Activated CD4-positive, alpha-beta T cell treated with anti-CD3 and anti-CD28 coated beads for 36 hours (primary cell): ENCODE measurements around the gene TMC2. TPM values are rescaled to one million over a fixed set of nuclear protein-coding genes. Genes with fewer than 3 reads are reported as not detected.

Source experiments
- ATAC-seq: fragments of 200-7000 bp; cut with Tn5 transposase; one replicate; pipeline ENCODE4 v1.10.0; 2021; ENCODE audit warnings: mild to moderate bottlenecking, moderate library complexity
- CTCF ChIA-PET: fragments of 350-600 bp; sonication (Branson Sonifier 250); formaldehyde crosslinking; loops from one replicate; lab custom pipeline; 2021; ENCODE audit warnings: antibody characterized with exemption; lab: Charles Lee
- POLR2A ChIA-PET: fragments of 350-600 bp; sonication (Branson Sonifier 250); formaldehyde crosslinking; loops from one replicate; lab custom pipeline; 2021; ENCODE audit warnings: antibody characterized with exemption, inconsistent platforms; lab: Charles Lee
- DNase-seq: peaks from one replicate; pipeline ENCODE4 v3.0.0-alpha.2; 2020
- H3K27ac Mint-ChIP-seq: one replicate; pipeline ENCODE4 v1.8.0; 2021; ENCODE audit warnings: mixed read lengths
- H3K27me3 Mint-ChIP-seq: one replicate; pipeline ENCODE4 v1.8.0; 2021; ENCODE audit warnings: mixed read lengths
- H3K36me3 Mint-ChIP-seq: one replicate; pipeline ENCODE4 v1.8.0; 2021; ENCODE audit warnings: low read depth, mixed read lengths
- H3K4me1 Mint-ChIP-seq: one replicate; pipeline ENCODE4 v1.8.0; 2021; ENCODE audit warnings: mixed read lengths
- H3K4me3 Mint-ChIP-seq: one replicate; pipeline ENCODE4 v1.8.0; 2021; ENCODE audit warnings: mild to moderate bottlenecking, moderate library complexity, mixed read lengths
- H3K9me3 Mint-ChIP-seq: one replicate; pipeline ENCODE4 v1.8.0; 2021; ENCODE audit warnings: low read depth, mixed read lengths
- intact Hi-C, 2 experiments: fragments of 100-400 bp; cut with DNase I in 1 of 2; cut with micrococcal nuclease in 1 of 2; formaldehyde crosslinking; loops; one replicate each; pipeline versions ENCODE4 v1.14.2 to v1.15.1; 2022 to 2024; cut with DNase I, micrococcal nuclease
- total RNA-seq, 2 experiments: library from RNA; stranded (reverse); gene quantifications; one replicate each; pipeline ENCODE4 v1.2.3, GENCODE V29; 2021

TMC2 gene
- total RNA-seq, 2 experiments from 2014 or later: not detected

DNA sequence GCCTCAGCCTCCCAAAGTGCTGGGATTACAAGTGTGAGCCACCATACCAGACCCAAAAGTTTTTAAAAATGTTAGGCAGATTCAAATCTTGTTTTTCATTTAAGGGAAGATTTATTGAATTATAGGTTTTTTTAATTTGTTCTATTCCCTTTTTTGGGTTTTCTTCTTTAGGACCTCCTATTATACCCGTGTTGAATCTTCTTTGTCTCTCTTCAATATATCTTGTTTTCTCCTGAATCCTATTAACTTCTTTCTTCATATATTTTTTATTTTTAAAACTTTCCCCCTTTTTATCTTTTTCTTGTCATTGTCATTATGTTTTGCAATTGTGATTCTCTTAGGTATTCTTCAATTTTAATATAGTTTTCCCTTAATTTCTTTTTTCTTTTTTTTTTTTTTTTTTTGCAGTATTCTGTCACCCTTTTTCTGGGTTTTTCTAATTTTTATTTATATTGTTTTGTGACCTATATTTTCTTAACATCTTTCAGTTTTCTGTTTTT, 70.2 kb downstream of the TMC2 start:
- Mint-ChIP-seq H3K4me1 (no peaks in the 10 kb centered on the region), H3K27ac (no peak overlapping the region), H3K9me3 (peaks cover 7% of the 10 kb centered on the region), H3K27me3 (peaks cover 18% of the 10 kb centered on the region), H3K4me3 (no peak overlapping the region), H3K36me3 (peaks cover 2% of the 10 kb centered on the region)
- intact Hi-C loops: no loop called here
- ChIA-PET POLR2A (no interaction called here), CTCF (interaction anchor here (0.6 to 0.9 kb wide), 2 partner anchors 9 to 85 kb away, joined by 3 to 5 read pairs; no protein-coding TSS in a partner anchor)
- DNase-seq (no peak), ATAC-seq (no peak)

DNA sequence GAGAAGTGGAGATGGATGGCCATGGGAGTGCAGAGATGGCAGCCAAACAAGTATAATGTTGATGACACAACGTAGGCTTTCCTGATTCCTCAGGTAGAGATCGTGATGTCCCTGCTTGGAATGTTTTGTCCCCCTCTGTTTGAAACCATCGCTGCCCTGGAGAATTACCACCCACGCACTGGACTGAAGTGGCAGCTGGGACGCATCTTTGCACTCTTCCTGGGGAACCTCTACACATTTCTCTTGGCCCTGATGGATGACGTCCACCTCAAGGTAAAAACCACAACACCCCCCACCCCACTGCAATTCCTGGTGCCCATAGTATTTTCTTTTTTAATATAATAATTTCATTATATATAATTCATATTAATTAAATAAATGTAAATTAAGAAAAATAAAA, 74.0 kb downstream of the TMC2 start:
- no peak overlapping the region for H3K27ac Mint-ChIP-seq
- intact Hi-C loops: no loop called here
- ATAC-seq (no peak), DNase-seq (no peak)
- peaks cover 7% of the 10 kb centered on the region for H3K9me3 Mint-ChIP-seq
- no peak overlapping the region for H3K4me3 Mint-ChIP-seq
- H3K4me1 Mint-ChIP-seq: no peaks in the 10 kb centered on the region
- peaks cover 22% of the 10 kb centered on the region for H3K27me3 Mint-ChIP-seq
- H3K36me3 Mint-ChIP-seq: peaks cover 2% of the 10 kb centered on the region
- ChIA-PET POLR2A (no interaction called here), CTCF (no interaction called here)

DNA sequence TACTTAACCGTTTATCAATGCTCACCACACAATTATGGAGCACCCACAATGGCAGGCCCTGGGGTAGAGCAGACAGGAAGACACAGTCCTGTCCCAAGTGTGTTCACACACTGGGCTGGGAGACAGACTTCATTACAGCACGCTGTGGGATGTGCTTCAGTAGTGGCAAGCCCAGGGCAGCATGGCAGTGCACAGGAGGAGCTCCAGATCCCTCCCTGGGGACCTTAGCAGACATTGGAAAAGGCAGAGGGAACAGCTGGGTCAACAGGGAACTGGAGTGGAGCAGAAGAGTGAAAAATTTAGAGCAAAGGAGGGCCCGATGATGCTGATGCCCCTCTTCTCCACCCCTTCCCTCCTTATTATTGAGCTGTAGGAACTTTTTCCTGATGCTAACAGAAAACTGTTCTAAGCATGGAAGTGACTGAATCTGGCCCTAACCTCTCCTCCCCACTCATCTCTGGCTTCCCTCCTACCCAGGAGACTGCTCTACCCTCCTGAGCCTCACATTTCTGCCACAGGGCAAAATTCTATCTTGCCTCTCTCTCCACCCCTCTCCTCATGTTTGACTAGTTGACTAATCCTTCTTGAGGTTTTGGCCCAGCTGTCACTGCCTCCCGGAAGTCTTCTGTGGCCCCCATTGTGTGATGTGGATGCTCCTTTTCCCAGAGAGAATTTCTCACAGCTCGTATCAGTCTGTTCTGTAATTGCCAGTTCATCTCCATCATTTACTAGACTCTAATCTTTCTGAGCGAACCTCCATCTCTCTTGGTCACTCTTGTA, 74.8 kb downstream of the TMC2 start:
- intact Hi-C loops: no loop called here
- ATAC-seq (no peak), DNase-seq (no peak)
- ChIA-PET POLR2A (no interaction called here), CTCF (interaction anchor here (1.1 to 1.2 kb wide), 2 partner anchors 9 to 89 kb away, joined by 4 read pairs; no protein-coding TSS in a partner anchor)
- Mint-ChIP-seq H3K27ac (no peak overlapping the region), H3K27me3 (peaks cover 25% of the 10 kb centered on the region), H3K9me3 (peaks cover 7% of the 10 kb centered on the region), H3K36me3 (peaks cover 2% of the 10 kb centered on the region), H3K4me1 (no peaks in the 10 kb centered on the region), H3K4me3 (no peak overlapping the region)

DNA sequence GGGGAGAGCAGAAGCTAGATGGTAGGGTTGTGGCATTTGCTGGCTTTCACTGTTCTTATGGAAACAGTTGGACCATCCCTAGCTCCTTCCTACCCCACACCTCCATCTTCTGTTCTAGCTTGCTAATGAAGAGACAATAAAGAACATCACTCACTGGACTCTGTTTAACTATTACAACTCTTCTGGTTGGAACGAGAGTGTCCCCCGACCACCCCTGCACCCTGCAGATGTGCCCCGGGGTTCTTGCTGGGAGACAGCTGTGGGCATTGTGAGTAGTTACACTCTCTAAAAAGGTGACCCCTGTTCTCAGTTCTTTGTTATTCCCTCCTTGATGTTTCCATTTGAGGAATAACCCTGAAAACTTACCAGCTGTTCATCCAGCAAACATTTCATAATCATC, 75.7 kb downstream of the TMC2 start:
- intact Hi-C loops: no loop called here
- Mint-ChIP-seq H3K4me3 (no peak overlapping the region), H3K27me3 (peaks cover 25% of the 10 kb centered on the region), H3K4me1 (no peaks in the 10 kb centered on the region), H3K9me3 (peaks cover 5% of the 10 kb centered on the region), H3K36me3 (peaks cover 2% of the 10 kb centered on the region), H3K27ac (no peak overlapping the region)
- no peak for DNase-seq
- ATAC-seq: no peak
- CTCF ChIA-PET: interaction anchor here (0.6 to 1.2 kb wide), 3 partner anchors 10 to 99 kb away, joined by 3 to 4 read pairs (median 4); no protein-coding TSS in a partner anchor
- POLR2A ChIA-PET: interaction anchor here (0.6 kb wide), 1 partner anchor 41 kb away, joined by 3 read pairs; no protein-coding TSS in a partner anchor

DNA sequence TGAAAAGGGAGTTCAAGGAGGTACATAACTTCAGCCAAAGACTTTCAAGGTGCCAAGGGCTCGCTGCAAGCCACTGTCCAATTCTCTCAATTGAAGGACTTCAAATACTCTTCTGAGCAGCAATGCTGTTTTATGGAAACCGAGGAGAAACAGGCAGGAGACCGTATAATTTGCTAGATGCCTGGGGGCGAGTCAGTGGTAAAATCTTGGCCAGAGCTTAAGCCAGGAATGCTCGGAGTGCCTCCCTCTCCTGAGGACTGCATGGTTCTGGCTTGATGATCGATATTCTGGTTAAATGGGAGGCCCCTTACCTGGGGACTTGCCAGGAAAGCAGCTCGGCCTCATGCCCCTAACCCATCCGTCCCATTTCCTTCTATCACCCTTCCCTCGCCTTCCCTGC, 80.3 kb downstream of the TMC2 start:
- DNase-seq (no peak), ATAC-seq (no peak)
- Mint-ChIP-seq H3K9me3 (no peaks in the 10 kb centered on the region), H3K4me3 (no peak overlapping the region), H3K36me3 (no peaks in the 10 kb centered on the region), H3K4me1 (peaks cover 9% of the 10 kb centered on the region), H3K27me3 (peaks cover 18% of the 10 kb centered on the region), H3K27ac (no peak overlapping the region)
- intact Hi-C loops: no loop called here
- POLR2A ChIA-PET: no interaction called here
- CTCF ChIA-PET: no interaction called here

DNA sequence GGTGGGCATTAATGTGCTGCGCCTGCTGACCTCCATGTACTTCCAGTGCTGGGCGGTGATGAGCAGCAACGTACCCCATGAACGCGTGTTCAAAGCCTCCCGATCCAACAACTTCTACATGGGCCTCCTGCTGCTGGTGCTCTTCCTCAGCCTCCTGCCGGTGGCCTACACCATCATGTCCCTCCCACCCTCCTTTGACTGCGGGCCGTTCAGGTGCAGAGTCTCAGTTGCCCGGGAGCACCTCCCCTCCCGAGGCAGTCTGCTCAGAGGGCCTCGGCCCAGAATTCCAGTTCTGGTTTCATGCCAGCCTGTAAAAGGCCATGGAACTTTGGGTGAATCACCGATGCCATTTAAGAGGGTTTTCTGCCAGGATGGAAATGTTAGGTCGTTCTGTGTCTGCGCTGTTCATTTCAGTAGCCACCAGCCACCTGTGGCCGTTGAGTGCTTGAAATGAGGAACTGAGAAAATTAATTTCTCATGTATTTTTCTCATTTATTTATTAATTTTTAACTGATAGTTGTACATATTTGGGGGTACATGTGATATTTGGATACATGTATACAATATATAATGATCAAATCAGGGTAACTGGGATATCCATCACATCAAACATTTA, 80.8 kb downstream of the TMC2 start:
- ChIA-PET CTCF (no interaction called here), POLR2A (no interaction called here)
- Mint-ChIP-seq H3K4me1 (peaks cover 9% of the 10 kb centered on the region), H3K9me3 (no peaks in the 10 kb centered on the region), H3K36me3 (no peaks in the 10 kb centered on the region), H3K4me3 (no peak overlapping the region), H3K27ac (no peak overlapping the region), H3K27me3 (peaks cover 17% of the 10 kb centered on the region)
- intact Hi-C loops: no loop called here
- DNase-seq: no peak
- no peak for ATAC-seq

DNA sequence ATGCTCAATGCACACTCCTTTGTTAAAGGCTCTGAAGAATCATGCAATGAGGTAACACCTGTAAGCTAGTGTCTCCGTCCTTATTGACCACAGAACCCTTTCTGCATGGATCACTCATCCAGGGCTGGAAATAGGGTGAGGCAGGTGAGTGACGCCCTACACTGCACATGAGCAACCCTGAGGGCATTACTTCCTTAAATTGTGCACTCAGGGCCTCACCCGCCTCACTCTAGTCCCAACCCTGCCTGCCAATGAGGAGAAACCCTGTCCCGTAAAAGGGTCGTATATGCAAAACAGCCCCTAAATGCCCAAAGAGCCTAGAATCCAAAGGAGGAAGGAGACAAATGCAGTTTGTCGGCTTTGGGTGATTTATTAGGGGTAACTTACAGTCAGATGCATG, 82.4 kb downstream of the TMC2 start:
- CTCF ChIA-PET: no interaction called here
- Mint-ChIP-seq H3K9me3 (no peaks in the 10 kb centered on the region), H3K27me3 (peaks cover 17% of the 10 kb centered on the region), H3K27ac (no peak overlapping the region), H3K4me3 (no peak overlapping the region), H3K36me3 (no peaks in the 10 kb centered on the region), H3K4me1 (peaks cover 9% of the 10 kb centered on the region)
- intact Hi-C loops: no loop called here
- DNase-seq (no peak), ATAC-seq (no peak)
- POLR2A ChIA-PET: no interaction called here

DNA sequence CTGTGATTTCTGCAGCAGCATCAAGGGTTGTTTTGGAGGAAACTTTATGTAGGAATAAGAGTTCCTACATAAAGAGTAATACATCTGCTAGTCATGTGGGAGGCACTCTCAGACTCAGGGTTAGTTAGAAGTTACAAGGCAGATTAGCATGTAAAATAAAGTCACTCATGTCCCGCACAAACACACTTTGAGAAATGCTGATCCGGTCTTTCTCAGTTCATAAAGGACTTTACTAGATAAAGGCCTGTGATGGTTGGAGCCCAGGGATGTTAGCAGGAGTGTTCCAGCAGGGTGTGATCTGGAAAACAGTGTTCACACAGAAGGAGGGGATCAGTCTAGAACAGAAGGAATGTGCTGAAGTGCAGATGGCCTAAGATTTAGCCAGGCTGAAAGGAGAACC, 83.0 kb downstream of the TMC2 start:
- DNase-seq: no peak
- Mint-ChIP-seq H3K27me3 (peaks cover 17% of the 10 kb centered on the region), H3K27ac (no peak overlapping the region), H3K4me1 (peaks cover 9% of the 10 kb centered on the region), H3K9me3 (no peaks in the 10 kb centered on the region), H3K4me3 (no peak overlapping the region), H3K36me3 (no peaks in the 10 kb centered on the region)
- ATAC-seq: no peak
- intact Hi-C loops: no loop called here
- ChIA-PET POLR2A (no interaction called here), CTCF (no interaction called here)

DNA sequence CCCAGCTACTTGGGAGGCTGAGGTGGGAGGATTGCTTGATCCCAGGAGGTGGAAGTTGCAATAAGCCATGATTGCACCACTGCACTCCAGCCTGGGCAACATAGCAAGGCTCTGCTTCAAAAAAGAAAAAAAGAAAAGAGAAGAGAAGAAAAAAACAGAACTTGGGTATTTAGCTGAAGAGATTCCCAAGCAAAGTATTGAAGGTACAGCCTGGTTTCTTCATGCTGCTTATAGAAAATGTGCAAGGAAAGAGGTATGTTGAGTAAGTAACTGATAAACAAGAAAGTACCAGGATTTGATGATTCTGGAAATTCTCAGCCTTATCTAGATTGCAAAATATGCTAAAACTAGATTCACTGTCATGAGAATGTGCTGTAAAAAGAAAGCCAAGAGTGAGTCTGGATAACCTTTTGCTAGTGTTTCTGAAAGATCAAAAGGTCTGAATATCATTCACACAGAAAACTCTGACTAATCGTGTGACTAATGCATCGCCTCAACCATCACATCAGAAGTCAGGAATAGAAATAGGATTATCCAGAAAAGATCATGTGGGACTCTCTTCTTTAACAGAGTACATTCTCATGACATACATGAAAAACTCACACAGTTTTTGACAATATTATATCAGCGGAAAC, 83.7 kb downstream of the TMC2 start:
- DNase-seq (no peak), ATAC-seq (no peak)
- H3K4me3 Mint-ChIP-seq: no peak overlapping the region
- intact Hi-C loops: no loop called here
- POLR2A ChIA-PET: no interaction called here
- peaks cover 19% of the 10 kb centered on the region for H3K27me3 Mint-ChIP-seq
- CTCF ChIA-PET: interaction anchor here (1.4 kb wide), 1 partner anchor 27 kb away, joined by 4 read pairs; no protein-coding TSS in a partner anchor
- H3K27ac Mint-ChIP-seq: no peak overlapping the region
- H3K36me3 Mint-ChIP-seq: no peaks in the 10 kb centered on the region
- H3K4me1 Mint-ChIP-seq: peaks cover 9% of the 10 kb centered on the region
- H3K9me3 Mint-ChIP-seq: no peaks in the 10 kb centered on the region

DNA sequence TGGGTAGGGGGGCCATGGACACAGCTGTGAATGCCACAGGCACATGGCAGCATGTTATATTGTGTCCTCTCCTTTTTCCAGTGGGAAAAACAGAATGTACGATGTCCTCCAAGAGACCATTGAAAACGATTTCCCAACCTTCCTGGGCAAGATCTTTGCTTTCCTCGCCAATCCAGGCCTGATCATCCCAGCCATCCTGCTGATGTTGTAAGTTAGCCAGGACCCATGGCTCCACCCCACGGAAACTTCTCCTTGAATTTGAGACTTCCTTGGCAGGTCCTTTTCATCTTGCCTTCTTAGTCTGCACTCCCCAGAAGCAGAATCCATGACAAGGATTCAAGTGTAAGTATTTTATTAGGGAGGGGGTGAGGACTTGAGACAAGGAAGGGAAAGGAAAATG, 87.8 kb downstream of the TMC2 start:
- Mint-ChIP-seq H3K4me1 (peaks cover 9% of the 10 kb centered on the region), H3K36me3 (no peaks in the 10 kb centered on the region), H3K27me3 (peaks cover 16% of the 10 kb centered on the region), H3K4me3 (no peak overlapping the region), H3K27ac (no peak overlapping the region), H3K9me3 (peaks cover 10% of the 10 kb centered on the region)
- intact Hi-C loops: no loop called here
- DNase-seq (no peak), ATAC-seq (no peak)
- ChIA-PET CTCF (interaction anchor here (0.7 to 1.0 kb wide), 3 partner anchors 57 to 289 kb away, joined by 3 to 4 read pairs (median 3); no protein-coding TSS in a partner anchor), POLR2A (no interaction called here)

DNA sequence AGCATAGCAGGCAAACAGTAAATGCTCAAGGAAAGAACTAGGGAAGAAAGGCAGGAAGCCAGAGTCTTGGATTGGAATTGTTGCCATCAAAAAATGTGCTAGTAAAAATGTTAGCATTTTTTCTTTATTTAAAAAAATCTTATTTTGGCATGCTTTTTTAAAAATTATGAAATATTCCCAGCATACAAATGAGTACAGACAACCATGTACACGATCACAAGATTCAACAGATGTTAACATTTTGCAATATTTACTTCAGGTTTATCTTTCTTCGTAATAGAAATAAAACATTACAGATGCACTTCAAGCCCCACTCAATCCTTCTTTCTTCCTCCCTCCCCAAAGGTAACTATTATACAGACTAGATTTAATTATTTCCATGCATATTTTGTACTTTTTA, 88.7 kb downstream of the TMC2 start:
- CTCF ChIA-PET: interaction anchor here (0.7 to 1.0 kb wide), 2 partner anchors 58 to 103 kb away, joined by 3 to 4 read pairs; no protein-coding TSS in a partner anchor
- peaks cover 11% of the 10 kb centered on the region for H3K27me3 Mint-ChIP-seq
- no peak overlapping the region for H3K27ac Mint-ChIP-seq
- no peak for DNase-seq
- no peak for ATAC-seq
- intact Hi-C loops: no loop called here
- no peak overlapping the region for H3K4me3 Mint-ChIP-seq
- peaks cover 10% of the 10 kb centered on the region for H3K9me3 Mint-ChIP-seq
- H3K36me3 Mint-ChIP-seq: no peaks in the 10 kb centered on the region
- peaks cover 6% of the 10 kb centered on the region for H3K4me1 Mint-ChIP-seq
- POLR2A ChIA-PET: no interaction called here
